Measurements from ENCODE around the gene RBFOX2.

GRCh38 chr22:35863432-35863831 lies 165.2 kb downstream of the RBFOX2 start:
- TF ChIP-seq POLR2A (IDR thresholded peaks at IDR 0.05) (no peak), CTCF (IDR thresholded peaks at IDR 0.05) (no peak)

Data from tibial nerve (tissue), 3 donors.